HG02981 (cell line): ENCODE measurements around the gene TCOF1.

Experiments
- ATAC-seq: cut with Tn5 transposase; IDR thresholded peaks from one replicate; pipeline ENCODE4 v1.9.1; 2021; ENCODE audit warnings: mild to moderate bottlenecking, moderate library complexity; ENCODE audit not compliant: unreplicated experiment

TCOF1 gene

DNA sequence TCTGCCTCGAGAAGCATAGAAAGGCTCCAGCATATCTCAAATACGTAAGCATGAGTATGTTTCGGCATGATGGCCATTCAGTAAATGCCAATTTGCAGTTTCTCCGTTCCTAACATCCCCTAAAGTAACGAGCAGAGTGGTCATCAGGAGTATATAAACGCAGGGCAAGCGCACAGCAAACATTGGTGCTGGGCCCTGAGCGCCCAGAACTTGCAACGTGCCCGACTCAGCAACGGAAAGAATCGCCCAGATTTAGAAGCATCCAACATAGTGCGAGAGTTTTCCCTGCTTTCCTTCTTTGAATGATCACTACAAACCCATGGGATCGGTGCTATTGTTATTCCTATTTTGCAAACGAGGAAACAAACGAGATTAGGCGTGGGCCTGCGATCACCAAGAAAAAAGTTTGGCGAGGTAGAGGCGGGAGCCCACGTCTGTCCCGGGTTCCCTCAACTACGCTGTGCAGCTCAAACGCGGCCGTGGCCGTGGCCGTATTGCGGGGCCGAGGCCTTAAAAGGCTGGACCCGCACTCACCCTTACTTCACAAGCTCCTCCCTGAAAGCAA lies 91.5 kb downstream of the TCOF1 start:
- ATAC-seq, result peak; percentile 20
